ENCODE measurements around the gene IFNGR1. TPM values are rescaled to one million over a fixed set of nuclear protein-coding genes. Genes with fewer than 3 reads are reported as not detected.

Gene IFNGR1
- total RNA-seq, 1 experiment from 2014 or later = 27.1 TPM

- TF ChIP-seq ZFX (IDR thresholded peaks at IDR 0.05) = no peak
- no peak for TF ChIP-seq REST (IDR thresholded peaks at IDR 0.05; ENCODE audit: low read depth)
- TF ChIP-seq SRF (IDR thresholded peaks at IDR 0.05; ENCODE audit: low read depth) = no peak
- no peak for TF ChIP-seq EZH2phosphoT487 (IDR thresholded peaks at IDR 0.05; ENCODE audit: borderline replicate concordance)
- no peak for TF ChIP-seq ZBTB33 (IDR thresholded peaks at IDR 0.05; ENCODE audit: extremely low read depth, insufficient replicate concordance, low read length)
- no peak for TF ChIP-seq ZNF274 (IDR thresholded peaks at IDR 0.05; ENCODE audit: low read depth, low read length)
- TF ChIP-seq YY1 (IDR thresholded peaks at IDR 0.05; ENCODE audit: extremely low read depth, insufficient replicate concordance, low read depth, low read length) = no peak
- TF ChIP-seq TCF7L2 (IDR thresholded peaks at IDR 0.05; ENCODE audit: borderline replicate concordance, extremely low read depth, insufficient read depth, insufficient read length) = no peak
- no peak for TF ChIP-seq SIN3A (IDR thresholded peaks at IDR 0.05; ENCODE audit: low read depth)
- ChIA-PET POLR2A (no interaction called here), CTCF (no interaction called here), RAD21 (ENCODE audit: low non-redundant PET in 1 of 2, low total read pairs in 2 of 2, uncharacterized antibody in 2 of 2, unreplicated experiment in 2 of 2) (no interaction called here)
- no TSS peak for BruUV-seq (replicated peaks)
- Histone ChIP-seq H3K9me2 (ENCODE audit: insufficient read depth) (no peaks in the 10 kb centered on the region), H3K4me2 (ENCODE audit: low read length) (no peak overlapping the region), H3K4me3 (replicated peaks in 1 of 2; ENCODE audit: low read depth in 1 of 2, low read length in 2 of 2) (no peak overlapping the region), H3K9me3 (ENCODE audit: control insufficient read depth in 1 of 2, insufficient read depth in 1 of 2, low read depth in 1 of 2, low read length in 2 of 2) (no peaks in the 10 kb centered on the region), H3K36me3 (ENCODE audit: control insufficient read depth in 1 of 2, insufficient read depth in 2 of 2, low read length in 2 of 2) (no peaks in the 10 kb centered on the region), H3K4me1 (ENCODE audit: control insufficient read depth in 1 of 2, insufficient read depth in 2 of 2, low read length in 2 of 2) (no peaks in the 10 kb centered on the region), H2AFZ (ENCODE audit: low read depth, low read length, poor library complexity, severe bottlenecking) (no peak overlapping the region), H3K27me3 (ENCODE audit: insufficient read depth, low read length) (no peaks in the 10 kb centered on the region), H3K27ac (ENCODE audit: low read depth, low read length) (no peak overlapping the region), H4K20me1 (ENCODE audit: insufficient read depth) (no peaks in the 10 kb centered on the region), H3K9ac (ENCODE audit: low read length) (no peak overlapping the region), H3K79me2 (ENCODE audit: insufficient read depth, low read length) (no peaks in the 10 kb centered on the region)
- intact Hi-C loops (cut with micrococcal nuclease) = no loop called here
- no peak for DNase-seq (ENCODE audit: low read depth, low spot score)
- no peak for ATAC-seq
These were observed 47.1 kb downstream of the IFNGR1 start for GRCh38 chr6:137171824-137172733.

Data from HCT116 (cell line).